GM18909 (cell line): ENCODE results near the gene MYZAP.

ENCODE experiments used
- ATAC-seq: cut with Tn5 transposase; IDR thresholded peaks from one replicate; pipeline ENCODE4 v1.9.1; 2021; ENCODE audit warnings: mild to moderate bottlenecking; ENCODE audit not compliant: unreplicated experiment, poor library complexity

Gene MYZAP

GRCh38 chr15:57654153-57654852 lies 62.6 kb downstream of the MYZAP start:
- ATAC-seq = no peak

GRCh38 chr15:57655053-57655452 lies 63.3 kb downstream of the MYZAP start:
- no peak for ATAC-seq

GRCh38 chr15:57655809-57656208 lies 64.1 kb downstream of the MYZAP start:
- no peak for ATAC-seq

- ATAC-seq = no peak
Measured at GRCh38 chr15:57656434-57656833, 64.7 kb downstream of the MYZAP start.

- no peak for ATAC-seq
Measured at GRCh38 chr15:57657619-57658018, 65.9 kb downstream of the MYZAP start.

GRCh38 chr15:57662091-57662744 lies 70.5 kb downstream of the MYZAP start:
- no peak for ATAC-seq

GRCh38 chr15:57662802-57663201 lies 71.1 kb downstream of the MYZAP start:
- no peak for ATAC-seq

GRCh38 chr15:57663262-57663661 lies 71.6 kb downstream of the MYZAP start:
- no peak for ATAC-seq

GRCh38 chr15:57665194-57665593 lies 73.5 kb downstream of the MYZAP start:
- ATAC-seq = no peak

- ATAC-seq = no peak
Measured at GRCh38 chr15:57665939-57666338, 74.2 kb downstream of the MYZAP start.

GRCh38 chr15:57667171-57667849 lies 75.6 kb downstream of the MYZAP start:
- no peak for ATAC-seq

GRCh38 chr15:57668016-57668415 lies 76.3 kb downstream of the MYZAP start:
- no peak for ATAC-seq

GRCh38 chr15:57671636-57672035 lies 79.9 kb downstream of the MYZAP start:
- no peak for ATAC-seq

- ATAC-seq = no peak
Measured at GRCh38 chr15:57675481-57676181, 83.9 kb downstream of the MYZAP start.

- no peak for ATAC-seq
Measured at GRCh38 chr15:57676585-57676984, 84.9 kb downstream of the MYZAP start.

- ATAC-seq = no peak
Measured at GRCh38 chr15:57677204-57677603, 85.5 kb downstream of the MYZAP start.

- no peak for ATAC-seq
Measured at GRCh38 chr15:57680021-57680420, 88.3 kb downstream of the MYZAP start.

- ATAC-seq = no peak
Measured at GRCh38 chr15:57681011-57681410, 89.3 kb downstream of the MYZAP start.

- ATAC-seq = no peak
Measured at GRCh38 chr15:57683481-57683880, 91.8 kb downstream of the MYZAP start.

- no peak for ATAC-seq
Measured at GRCh38 chr15:57684491-57685151, 92.9 kb downstream of the MYZAP start.
